Inflammatory macrophage treated with lipopolysaccharide for 1 hour (primary cell): ENCODE results near the gene IQCE.
"Not testable (repeated sequence)": the region's sequence is repeated elsewhere in the genome, so short reads cannot be mapped to it uniquely, and the experiment has no call there.

Experiments used
- DNase-seq, 2 donors: peaks; one replicate each; pipeline ENCODE4 v3.0.0-alpha.2; 2020 to 2022

IQCE gene

DNA sequence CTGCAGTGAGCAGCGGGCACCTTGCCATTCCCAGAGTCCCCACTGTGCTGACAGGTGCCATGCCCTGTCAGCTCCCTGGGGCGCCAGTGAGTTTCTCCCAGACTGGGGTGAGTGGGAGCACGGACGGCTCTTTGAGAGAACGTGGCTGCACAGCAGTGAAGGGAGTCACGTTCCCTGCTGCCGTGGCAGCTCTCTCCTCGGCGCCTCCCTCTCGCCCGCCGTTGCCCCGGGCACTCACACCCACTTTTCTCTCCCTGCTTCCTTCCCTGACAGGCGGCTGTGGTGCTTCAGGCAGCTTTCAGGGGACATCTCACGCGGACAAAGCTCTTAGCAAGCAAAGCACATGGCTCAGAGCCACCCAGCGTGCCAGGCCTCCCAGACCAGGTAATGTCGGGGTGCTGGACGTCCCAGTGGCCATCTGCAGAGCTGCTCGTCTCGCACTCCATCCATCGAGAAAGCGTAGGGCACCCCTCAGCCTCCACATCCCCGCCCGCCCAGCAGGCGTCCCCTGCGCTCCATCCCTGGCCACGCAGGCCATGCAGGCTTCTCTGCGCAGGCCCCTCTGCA, 45.9 kb downstream of the IQCE start:
- DNase-seq: no peak

GRCh38 chr7:2605608-2606538, 47.1 kb downstream of the IQCE start:
- no peak for DNase-seq

GRCh38 chr7:2606539-2606936, 47.8 kb downstream of the IQCE start:
- no peak for DNase-seq

- peak in 1 of 2 donors; percentile 45 for DNase-seq
These were observed 48.5 kb downstream of the IQCE start for GRCh38 chr7:2607122-2607922.

DNA sequence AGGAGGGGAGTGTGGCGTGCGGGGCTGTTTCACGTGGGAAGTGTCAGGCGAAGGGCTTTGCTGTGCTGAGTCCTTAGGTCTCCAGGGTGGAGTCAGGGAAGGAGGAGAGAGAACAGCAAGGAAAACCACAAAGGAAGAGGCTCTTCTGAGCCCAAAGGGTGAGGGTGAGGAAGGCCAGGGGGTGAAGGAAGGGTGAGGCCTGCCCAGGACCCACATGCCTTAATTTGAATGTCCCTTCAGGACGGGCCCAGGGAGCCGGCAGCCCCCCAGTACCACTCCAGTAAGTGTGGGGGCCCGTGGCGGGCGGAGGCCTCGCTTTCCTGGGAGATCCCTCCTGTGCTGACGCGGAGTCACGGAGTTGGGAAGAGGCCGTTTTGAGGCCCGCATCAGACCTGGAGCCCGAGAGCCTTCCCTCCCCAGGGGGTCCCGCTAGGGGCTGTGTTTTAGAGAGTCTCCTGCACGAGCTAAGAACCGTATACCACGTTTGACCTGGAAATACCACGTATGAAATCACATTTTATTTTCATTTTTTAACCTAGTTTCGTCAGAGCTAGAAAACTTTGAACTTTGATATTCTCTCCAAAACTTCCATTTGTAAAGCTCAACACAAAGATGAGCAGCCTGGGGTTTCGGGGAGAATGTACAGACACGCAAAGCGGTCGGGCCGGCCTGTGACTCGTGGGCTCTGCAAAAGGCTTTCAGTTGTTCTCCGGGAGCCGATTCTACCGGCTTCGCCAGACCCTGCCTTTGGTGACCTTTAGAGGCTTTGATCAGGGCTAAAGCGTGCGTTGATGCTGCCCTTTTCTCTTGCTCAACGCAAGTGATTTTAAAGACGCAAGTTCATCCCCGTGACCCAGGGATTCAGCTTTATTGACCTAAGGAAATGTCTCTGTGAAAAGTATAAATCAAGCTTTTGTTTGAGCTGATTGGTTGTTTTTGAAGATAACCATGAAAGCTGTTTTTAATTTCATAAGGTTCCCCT, 49.4 kb downstream of the IQCE start:
- DNase-seq: no peak

DNA sequence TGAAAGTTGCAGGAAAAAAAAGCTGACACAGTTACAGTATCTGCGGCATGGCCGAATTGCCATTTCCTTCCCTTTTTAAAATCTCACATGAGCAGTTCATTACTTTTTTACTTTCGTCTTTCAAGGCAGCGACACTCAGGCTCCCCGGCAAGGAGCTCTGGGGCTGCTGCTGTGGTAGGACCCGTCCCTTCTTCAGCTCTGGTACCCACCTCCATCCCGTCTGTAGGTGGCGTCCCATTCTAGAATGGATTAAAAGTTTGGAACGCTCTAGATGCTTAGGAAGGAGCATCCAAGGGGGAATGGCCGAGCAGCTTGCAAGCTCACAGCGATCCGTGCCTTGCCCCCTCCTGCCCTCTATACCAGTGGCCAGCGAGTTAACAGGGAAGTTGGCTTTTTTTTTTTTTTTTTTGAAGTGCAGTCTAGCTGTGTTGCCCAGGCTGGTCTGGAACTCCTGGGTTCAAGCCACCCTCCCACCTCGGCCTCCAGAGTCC, 50.2 kb downstream of the IQCE start:
- DNase-seq: peak; percentile 56 to 65

- not testable (repeated sequence) for DNase-seq
These were observed 50.9 kb downstream of the IQCE start for GRCh38 chr7:2609646-2610045.

DNA sequence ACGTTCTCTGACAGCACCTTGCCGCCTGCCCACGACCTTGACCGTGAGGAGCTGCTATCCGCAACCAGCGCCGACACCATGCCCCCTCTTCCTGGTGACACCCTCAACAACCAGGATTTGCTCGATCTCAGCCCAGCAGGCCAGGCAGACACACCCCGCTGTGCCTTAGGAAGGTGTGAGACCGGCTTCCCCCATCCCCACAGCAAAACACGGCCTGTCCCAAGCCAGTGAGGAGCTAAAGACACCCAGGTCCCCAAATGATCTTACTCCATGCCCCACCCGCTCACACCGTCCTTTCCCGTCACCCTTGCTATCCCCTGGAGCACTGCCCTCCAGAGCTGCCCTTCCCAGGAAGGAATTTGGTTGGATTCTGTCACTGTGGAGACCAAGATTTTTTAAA, 51.7 kb downstream of the IQCE start:
- DNase-seq: no peak

- DNase-seq: no peak
These were observed 52.1 kb downstream of the IQCE start for GRCh38 chr7:2610898-2611297.

DNA sequence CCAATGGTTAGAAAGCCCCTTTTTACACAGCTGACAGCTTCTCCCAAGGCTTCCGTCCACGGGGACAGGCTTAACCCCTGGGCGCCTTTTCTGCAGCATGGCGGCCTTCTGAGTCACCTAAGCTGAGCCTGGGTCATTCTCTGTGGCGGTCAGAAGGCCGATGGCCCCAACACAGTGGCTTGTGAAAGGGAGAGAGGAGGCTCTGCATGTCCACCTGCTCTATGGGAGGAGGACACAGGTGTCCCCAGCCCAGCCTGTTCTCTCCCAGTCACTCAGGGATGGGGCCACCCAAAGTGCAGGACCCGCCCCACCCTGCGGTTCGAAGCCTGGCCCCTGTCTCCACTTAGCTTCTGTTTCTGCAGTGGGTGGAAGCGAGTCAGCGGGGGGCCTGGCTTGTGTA, 52.6 kb downstream of the IQCE start:
- no peak for DNase-seq

- no peak for DNase-seq
These were observed 53.1 kb downstream of the IQCE start for GRCh38 chr7:2611922-2612321.

DNA sequence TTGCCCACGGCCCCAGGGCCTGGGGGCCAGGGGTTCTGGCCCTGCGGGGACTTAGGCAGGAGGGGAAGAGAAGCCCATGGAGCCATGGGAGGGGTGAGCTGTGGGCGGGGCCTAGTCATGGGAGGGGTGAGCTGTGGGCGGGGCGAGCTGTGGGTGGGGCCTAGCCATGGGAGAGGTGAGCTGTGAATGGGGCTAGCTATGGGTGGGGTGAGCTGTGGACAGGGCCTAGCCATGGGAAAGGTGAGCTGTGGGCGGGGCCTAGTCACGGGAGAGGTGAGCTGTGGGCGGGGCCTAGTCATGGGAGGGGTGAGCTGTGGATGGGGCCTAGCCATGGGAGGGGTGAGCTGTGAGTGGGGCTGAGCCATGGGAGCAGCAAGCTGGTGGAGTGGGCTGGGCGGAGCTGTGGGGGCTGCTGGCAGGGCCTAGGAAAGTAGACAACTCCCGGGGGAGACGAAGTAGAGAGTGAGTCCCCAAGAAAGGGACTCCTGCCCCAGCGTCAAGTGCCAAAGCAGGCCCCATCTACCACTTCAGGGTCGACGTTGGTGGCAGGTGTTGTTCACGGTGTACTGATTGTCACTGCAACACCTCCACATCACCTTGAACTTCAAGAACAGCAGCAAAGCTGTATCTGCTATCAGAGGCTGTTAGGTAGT, 53.8 kb downstream of the IQCE start:
- no peak for DNase-seq

DNA sequence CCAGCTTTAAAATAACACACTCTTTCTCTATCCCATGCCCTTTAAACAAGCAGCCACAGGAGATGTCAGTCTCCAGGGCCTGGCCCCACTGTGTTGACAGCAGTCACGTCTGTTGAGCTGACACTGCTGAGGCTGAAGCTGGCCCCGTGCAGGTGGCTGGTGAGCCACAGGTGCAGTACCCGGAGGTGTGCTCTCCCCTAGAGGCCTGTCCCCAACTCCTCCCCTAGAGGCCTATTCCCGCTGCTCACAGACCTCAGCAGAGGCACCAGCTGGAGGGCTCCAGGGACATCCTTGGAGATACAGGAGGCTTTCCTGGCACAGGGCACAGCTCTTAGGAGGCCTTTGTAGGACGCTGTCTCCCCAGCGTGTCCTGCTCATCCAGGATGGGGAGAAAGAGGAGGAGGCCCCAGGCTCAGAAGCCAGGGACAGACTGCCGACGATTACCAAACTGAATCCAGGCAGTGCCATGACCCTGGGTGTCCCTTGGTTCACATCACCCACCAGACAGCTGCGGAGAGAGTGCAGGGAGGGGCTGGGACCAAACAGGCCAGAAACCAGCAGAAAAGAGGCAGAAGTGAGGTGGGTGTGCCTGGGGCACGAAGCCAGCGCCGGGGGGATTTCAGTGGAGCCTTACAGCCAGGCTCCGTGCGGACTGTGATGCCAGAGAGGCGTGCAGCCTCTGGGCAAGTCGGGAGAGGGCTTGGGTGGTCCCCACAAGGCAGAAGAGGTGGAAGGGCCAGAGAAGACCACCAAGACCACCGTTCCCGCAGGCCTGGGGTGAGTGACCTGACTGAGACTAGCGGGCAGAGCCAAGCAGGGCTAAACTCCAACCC, 54.5 kb downstream of the IQCE start:
- DNase-seq: no peak

DNA sequence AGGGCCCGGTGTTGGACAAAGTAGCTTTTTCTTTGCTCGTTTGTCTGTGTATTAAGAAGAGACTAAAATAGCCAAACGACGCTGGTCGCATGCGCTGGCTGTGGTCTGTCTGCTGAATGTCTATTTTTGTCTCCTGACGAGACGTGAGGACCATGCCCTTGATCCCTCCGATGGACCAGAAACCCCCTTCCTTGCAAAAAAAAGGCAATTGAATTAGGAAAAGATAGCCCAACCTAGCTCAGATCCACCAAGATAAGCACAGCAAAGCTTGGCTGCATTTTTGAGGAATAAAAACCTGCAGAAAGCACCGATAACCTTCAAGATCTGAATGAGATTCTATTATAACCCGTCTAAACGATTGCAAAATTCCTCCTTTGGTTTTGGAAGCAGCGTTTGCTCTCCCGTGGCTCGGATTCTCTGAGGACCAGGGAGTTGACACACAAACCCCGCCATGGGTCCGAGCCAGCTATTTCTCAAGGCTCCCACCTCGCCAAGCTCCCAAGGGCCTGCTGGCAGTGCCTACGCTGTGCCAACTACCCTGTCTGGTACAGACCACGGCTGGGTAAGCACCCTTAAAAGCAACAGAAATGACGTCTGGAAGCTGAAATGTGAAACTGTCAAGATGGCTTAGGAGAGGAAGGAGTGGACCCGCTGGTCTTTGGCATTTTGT, 55.3 kb downstream of the IQCE start:
- no peak for DNase-seq

DNA sequence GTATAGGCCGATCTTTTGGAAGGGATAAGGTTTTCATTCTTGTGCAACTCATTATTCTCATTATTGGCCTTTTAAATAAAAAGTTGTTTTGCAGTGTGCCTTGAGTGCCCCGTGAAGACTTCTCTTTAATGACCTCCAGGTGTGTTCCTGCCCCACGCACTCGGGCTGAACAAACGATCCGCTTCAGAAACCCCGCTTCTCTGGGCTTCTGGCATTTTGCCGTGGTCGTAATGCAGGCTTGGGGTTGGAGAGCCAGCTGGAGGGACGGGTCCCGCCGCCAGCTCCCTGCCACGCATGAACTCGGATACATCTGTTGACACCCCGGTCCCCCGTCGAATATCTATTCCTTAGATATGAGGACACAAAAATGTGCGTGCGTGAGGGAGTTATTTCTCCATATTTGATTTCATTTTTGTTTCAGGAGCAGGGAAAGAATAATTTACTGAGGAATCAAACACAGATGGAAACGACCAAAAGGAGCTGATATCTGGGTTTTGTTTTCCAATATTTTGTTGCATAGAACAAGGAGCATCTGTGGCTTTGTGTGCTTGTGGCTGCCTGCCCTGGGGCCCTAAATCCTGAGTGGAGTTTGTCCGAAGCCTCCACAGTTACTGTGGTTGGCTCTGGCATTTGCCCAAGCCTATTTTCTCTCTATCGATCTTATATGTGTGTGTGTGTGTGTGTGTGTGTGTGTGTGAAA, 56.0 kb downstream of the IQCE start:
- no peak for DNase-seq

- DNase-seq: no peak
These were observed 57.9 kb downstream of the IQCE start for GRCh38 chr7:2616387-2617324.

GRCh38 chr7:2617325-2617905, 58.6 kb downstream of the IQCE start:
- DNase-seq: no peak

DNA sequence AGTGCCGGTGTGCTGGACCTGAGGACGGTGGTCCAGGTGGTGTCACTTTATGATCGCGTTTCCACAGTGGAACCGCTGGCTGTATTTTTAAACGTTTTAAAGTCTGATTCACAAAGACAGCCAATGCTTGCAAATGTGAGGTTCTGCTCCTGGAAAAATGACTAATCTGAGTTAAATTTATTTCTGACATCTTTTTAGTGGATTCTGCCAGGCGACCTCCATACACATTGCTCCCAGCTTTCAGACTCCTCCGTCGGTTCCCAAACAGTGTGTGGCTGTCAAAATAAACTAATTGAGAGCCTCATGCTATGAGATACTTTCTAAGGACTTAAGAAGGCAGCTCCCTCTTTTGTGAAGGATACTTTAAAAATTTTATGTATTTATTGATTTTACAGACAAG, 60.3 kb downstream of the IQCE start:
- DNase-seq: no peak
